AG10803 (cell line): ENCODE measurements around the gene ZBED5.

Experiments
- DNase-seq: peaks from one replicate; pipeline ENCODE4 v3.0.0; 2010; ENCODE audit warnings: low read depth
- H3K4me3 ChIP-seq: 2 replicates; pipeline ENCODE4 v1.5.1; 2011; ENCODE audit warnings: mild to moderate bottlenecking, low read length, control low read depth
- TF ChIP-seq, protein P1 (sequence below): conservative IDR thresholded peaks from 2 replicates; pipeline ENCODE4 v1.5.1; 2011; ENCODE audit warnings: mild to moderate bottlenecking, low read length, control low read depth, inconsistent platforms

The ZBED5 gene

DNA sequence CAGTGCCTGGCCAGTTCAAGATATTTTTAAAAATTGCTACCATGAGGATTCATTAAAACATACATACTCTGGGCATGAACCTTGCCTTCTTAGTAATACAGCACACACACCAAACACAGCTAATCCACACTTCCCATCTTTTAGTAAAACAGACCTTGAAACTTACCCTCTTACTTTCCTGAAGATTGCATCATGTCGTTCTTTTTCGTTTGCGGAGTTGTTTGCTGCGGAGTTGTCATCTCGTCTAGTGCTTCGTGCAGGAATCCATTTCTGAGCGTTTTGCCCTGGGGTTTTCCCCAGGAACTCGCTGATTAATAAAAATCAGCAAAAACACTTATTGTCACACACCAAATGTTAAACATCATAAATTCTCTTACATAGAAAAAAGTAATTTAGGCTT lies 52.1 kb downstream of the ZBED5 start:
- DNase-seq, result no peak
- H3K4me3 ChIP-seq, result peak overlapping the region; percentile 2
- TF ChIP-seq, protein P1, sequence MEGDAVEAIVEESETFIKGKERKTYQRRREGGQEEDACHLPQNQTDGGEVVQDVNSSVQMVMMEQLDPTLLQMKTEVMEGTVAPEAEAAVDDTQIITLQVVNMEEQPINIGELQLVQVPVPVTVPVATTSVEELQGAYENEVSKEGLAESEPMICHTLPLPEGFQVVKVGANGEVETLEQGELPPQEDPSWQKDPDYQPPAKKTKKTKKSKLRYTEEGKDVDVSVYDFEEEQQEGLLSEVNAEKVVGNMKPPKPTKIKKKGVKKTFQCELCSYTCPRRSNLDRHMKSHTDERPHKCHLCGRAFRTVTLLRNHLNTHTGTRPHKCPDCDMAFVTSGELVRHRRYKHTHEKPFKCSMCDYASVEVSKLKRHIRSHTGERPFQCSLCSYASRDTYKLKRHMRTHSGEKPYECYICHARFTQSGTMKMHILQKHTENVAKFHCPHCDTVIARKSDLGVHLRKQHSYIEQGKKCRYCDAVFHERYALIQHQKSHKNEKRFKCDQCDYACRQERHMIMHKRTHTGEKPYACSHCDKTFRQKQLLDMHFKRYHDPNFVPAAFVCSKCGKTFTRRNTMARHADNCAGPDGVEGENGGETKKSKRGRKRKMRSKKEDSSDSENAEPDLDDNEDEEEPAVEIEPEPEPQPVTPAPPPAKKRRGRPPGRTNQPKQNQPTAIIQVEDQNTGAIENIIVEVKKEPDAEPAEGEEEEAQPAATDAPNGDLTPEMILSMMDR, result no peak

DNA sequence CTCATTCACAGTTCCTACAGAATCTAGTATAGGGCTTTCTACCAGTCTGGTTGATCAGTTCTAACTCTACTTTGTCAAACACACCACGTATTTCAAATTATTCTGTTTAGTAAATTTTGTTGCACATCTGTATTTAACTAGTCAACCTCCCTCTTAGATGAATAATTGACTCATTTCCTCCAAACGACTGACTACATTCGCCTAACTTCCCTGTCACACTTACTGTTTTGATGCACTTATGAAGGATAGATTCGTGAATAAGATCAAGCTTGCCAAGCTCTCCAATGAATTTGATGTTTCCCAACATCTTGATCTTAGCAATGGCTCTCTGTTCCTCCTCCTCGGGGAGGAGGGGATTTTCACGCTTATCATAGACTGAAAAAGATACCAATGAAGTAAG lies 54.2 kb downstream of the ZBED5 start:
- no peak overlapping the region for H3K4me3 ChIP-seq
- DNase-seq, result peak; percentile 3
- TF ChIP-seq, protein P1, result no peak
